ENCODE data around the gene APBA3. TPM values are rescaled to one million over a fixed set of nuclear protein-coding genes. Genes with fewer than 3 reads are reported as not detected.

APBA3 gene
- total RNA-seq, 1 experiment from 2014 or later: 34.0 TPM

DNA sequence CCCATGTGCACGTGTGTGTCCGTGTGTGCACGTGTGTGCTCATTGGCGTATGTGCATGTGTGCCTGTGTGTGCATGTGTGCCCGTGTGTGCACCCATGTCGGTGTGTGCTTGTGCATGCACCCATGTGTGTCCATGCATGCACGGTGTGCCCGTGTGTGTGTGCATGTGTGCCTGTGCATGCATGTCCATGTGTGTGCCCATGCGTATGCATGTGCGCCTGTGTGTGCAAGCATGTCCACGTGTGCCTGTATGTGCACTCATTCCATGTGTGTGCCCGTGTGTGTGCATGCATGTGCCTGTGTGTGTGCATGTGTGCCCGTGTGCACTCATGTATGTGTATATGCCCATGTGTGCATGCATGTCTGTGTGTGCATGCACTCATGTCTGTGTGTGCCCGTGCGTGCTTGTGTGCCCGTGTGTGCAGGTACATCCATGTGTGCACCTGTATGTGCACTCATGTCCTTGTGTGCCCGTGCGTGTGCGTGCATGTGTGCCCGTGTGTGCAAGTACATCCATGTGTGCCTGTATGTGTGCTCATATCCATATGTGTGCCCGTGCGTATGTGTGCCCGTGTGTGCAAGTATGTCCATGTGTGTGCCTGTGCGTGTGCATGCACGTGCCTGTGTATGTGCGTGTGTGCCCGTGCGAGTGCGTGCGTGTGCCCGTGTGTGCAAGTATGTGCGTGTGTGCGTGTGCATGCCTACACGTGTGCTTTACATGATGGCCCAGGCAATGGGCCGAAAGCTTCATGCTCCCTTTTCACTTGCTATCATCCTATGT is 46.3 kb upstream of the APBA3 start:
- H3K36me3 ChIP-seq (ENCODE audit: control insufficient read depth, insufficient read depth, low read length): no peaks in the 10 kb centered on the region
- no peak overlapping the region for H3K4me3 ChIP-seq (ENCODE audit: low read depth in 2 of 2, low read length in 2 of 2)
- CTCF ChIA-PET: no interaction called here
- POLR2A ChIA-PET: no interaction called here
- in situ Hi-C loops (cut with HindIII; ENCODE audit: low pct_unique_long_range_greater_than_20kb, low sequenced_read_pairs) (no loop called here), intact Hi-C loops (cut with micrococcal nuclease; ENCODE audit: unreplicated experiment) (no loop called here)
- H3K27ac ChIP-seq (ENCODE audit: low read length): no peak overlapping the region
- DNase-seq (ENCODE audit: low read depth, low spot score): no peak
- H3K9me3 ChIP-seq (ENCODE audit: control insufficient read depth, insufficient read depth, low read depth, low read length): no peaks in the 10 kb centered on the region
- no peaks in the 10 kb centered on the region for H3K27me3 ChIP-seq (ENCODE audit: control insufficient read depth, insufficient read depth, low read length)
- no peak for ATAC-seq
- no TSS peak for BruUV-seq (replicated peaks)
- no peak for TF ChIP-seq SIN3A (IDR thresholded peaks at IDR 0.05; ENCODE audit: borderline replicate concordance, insufficient read depth, low read depth, low read length)
- TF ChIP-seq, protein P1, sequence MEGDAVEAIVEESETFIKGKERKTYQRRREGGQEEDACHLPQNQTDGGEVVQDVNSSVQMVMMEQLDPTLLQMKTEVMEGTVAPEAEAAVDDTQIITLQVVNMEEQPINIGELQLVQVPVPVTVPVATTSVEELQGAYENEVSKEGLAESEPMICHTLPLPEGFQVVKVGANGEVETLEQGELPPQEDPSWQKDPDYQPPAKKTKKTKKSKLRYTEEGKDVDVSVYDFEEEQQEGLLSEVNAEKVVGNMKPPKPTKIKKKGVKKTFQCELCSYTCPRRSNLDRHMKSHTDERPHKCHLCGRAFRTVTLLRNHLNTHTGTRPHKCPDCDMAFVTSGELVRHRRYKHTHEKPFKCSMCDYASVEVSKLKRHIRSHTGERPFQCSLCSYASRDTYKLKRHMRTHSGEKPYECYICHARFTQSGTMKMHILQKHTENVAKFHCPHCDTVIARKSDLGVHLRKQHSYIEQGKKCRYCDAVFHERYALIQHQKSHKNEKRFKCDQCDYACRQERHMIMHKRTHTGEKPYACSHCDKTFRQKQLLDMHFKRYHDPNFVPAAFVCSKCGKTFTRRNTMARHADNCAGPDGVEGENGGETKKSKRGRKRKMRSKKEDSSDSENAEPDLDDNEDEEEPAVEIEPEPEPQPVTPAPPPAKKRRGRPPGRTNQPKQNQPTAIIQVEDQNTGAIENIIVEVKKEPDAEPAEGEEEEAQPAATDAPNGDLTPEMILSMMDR (IDR thresholded peaks at IDR 0.05): no peak
- TF ChIP-seq TCF7L2 (IDR thresholded peaks at IDR 0.05; ENCODE audit: low read depth, low read length): no peak
- TF ChIP-seq, protein P2, sequence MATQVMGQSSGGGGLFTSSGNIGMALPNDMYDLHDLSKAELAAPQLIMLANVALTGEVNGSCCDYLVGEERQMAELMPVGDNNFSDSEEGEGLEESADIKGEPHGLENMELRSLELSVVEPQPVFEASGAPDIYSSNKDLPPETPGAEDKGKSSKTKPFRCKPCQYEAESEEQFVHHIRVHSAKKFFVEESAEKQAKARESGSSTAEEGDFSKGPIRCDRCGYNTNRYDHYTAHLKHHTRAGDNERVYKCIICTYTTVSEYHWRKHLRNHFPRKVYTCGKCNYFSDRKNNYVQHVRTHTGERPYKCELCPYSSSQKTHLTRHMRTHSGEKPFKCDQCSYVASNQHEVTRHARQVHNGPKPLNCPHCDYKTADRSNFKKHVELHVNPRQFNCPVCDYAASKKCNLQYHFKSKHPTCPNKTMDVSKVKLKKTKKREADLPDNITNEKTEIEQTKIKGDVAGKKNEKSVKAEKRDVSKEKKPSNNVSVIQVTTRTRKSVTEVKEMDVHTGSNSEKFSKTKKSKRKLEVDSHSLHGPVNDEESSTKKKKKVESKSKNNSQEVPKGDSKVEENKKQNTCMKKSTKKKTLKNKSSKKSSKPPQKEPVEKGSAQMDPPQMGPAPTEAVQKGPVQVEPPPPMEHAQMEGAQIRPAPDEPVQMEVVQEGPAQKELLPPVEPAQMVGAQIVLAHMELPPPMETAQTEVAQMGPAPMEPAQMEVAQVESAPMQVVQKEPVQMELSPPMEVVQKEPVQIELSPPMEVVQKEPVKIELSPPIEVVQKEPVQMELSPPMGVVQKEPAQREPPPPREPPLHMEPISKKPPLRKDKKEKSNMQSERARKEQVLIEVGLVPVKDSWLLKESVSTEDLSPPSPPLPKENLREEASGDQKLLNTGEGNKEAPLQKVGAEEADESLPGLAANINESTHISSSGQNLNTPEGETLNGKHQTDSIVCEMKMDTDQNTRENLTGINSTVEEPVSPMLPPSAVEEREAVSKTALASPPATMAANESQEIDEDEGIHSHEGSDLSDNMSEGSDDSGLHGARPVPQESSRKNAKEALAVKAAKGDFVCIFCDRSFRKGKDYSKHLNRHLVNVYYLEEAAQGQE (IDR thresholded peaks at IDR 0.05; ENCODE audit: insufficient read depth in 1 of 2, low read depth in 2 of 2, low read length in 1 of 2): no peak
- TF ChIP-seq POLR2AphosphoS5 (IDR thresholded peaks at IDR 0.05; ENCODE audit: low read depth, low read length): no peak
- no peaks in the 10 kb centered on the region for H3K4me1 ChIP-seq (ENCODE audit: control insufficient read depth, insufficient read depth, low read length)

DNA sequence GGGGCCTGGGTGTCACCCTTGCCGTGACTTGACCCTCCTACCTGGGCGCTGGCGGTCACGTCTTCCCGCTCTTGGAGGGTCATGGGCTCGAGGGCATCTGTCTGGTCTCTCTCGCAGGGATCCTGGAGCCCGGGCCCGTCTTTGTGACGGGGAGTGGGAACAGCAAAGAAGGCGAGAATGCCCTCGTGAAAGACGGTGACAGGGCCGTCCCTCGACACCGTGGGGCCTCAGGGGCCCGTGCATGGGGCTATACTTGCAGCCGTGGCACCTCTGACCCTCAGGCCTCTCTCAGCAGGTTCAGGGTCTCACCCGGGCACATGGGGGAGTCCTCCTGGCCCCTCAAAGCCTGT is 45.6 kb upstream of the APBA3 start:
- ChIA-PET CTCF (no interaction called here), POLR2A (no interaction called here)
- intact Hi-C loops (cut with micrococcal nuclease; ENCODE audit: unreplicated experiment): no loop called here
- Histone ChIP-seq H3K4me1 (ENCODE audit: control insufficient read depth, insufficient read depth, low read length) (no peaks in the 10 kb centered on the region), H3K27ac (ENCODE audit: low read length) (no peak overlapping the region), H3K27me3 (ENCODE audit: control insufficient read depth, insufficient read depth, low read length) (no peaks in the 10 kb centered on the region), H3K4me3 (ENCODE audit: low read depth in 2 of 2, low read length in 2 of 2) (no peak overlapping the region), H3K36me3 (ENCODE audit: control insufficient read depth, insufficient read depth, low read length) (no peaks in the 10 kb centered on the region), H3K9me3 (ENCODE audit: control insufficient read depth, insufficient read depth, low read depth, low read length) (no peaks in the 10 kb centered on the region)
- no peak for TF ChIP-seq POLR2AphosphoS5 (IDR thresholded peaks at IDR 0.05; ENCODE audit: low read depth, low read length)
- TF ChIP-seq, protein P2 (IDR thresholded peaks at IDR 0.05; ENCODE audit: insufficient read depth in 1 of 2, low read depth in 2 of 2, low read length in 1 of 2): no peak
- DNase-seq (ENCODE audit: low read depth, low spot score) (no peak), ATAC-seq (no peak)
- BruUV-seq (replicated peaks): no TSS peak
- in situ Hi-C loops (cut with HindIII; ENCODE audit: low pct_unique_long_range_greater_than_20kb, low sequenced_read_pairs): no loop called here

Measured in Panc1 (cell line).